CD14-positive monocyte (primary cell): ENCODE results near the gene WDR48. TPM values are rescaled to one million over a fixed set of nuclear protein-coding genes. Genes with fewer than 3 reads are reported as not detected.

Source experiments
- DNase-seq, 3 donors: peaks; one replicate each; pipeline ENCODE4 v3.0.0-alpha.2; 2011 to 2022
- H2AFZ ChIP-seq: 2 replicates; pipeline ENCODE4 v1.6.0; 2012; ENCODE audit warnings: mild to moderate bottlenecking, low read depth, low read length, inconsistent platforms; ENCODE audit not compliant: insufficient read depth, poor library complexity, severe bottlenecking
- H3K27ac ChIP-seq, 2 donors: 1 replicate in 1 of 2; 2 replicates in 1 of 2; pipeline ENCODE4 v1.5.1; 2012 to 2013; ENCODE audit warnings: low read length in 2 of 2, control low read depth in 1 of 2, inconsistent platforms in 1 of 2, low read depth in 1 of 2, mild to moderate bottlenecking in 1 of 2
- H3K27me3 ChIP-seq, 2 donors: one replicate each; pipeline versions ENCODE4 v1.6.0 to v1.6.1; 2011 to 2013; ENCODE audit warnings: low read length in 2 of 2; ENCODE audit not compliant: control insufficient read depth in 2 of 2, insufficient read depth in 2 of 2
- H3K36me3 ChIP-seq, 2 donors: replicated peaks in 1 of 2; 1 replicate in 1 of 2; 2 replicates in 1 of 2; pipeline versions ENCODE4 v1.5.1 to v1.6.1; 2012 to 2013; ENCODE audit warnings: low read length in 2 of 2, control low read depth in 1 of 2, inconsistent platforms in 1 of 2, mild to moderate bottlenecking in 1 of 2; ENCODE audit not compliant: insufficient read depth in 2 of 2, control insufficient read depth in 1 of 2
- H3K4me1 ChIP-seq, 2 donors: 1 replicate in 1 of 2; 2 replicates in 1 of 2; pipeline versions ENCODE4 v1.5.1 to v1.6.1; 2012 to 2013; ENCODE audit warnings: low read length in 2 of 2, control low read depth in 1 of 2, inconsistent platforms in 1 of 2, mild to moderate bottlenecking in 1 of 2, moderate library complexity in 1 of 2; ENCODE audit not compliant: insufficient read depth in 2 of 2, control insufficient read depth in 1 of 2
- H3K4me2 ChIP-seq: replicated peaks from 2 replicates; pipeline ENCODE3; 2012; ENCODE audit warnings: low read length, moderate library complexity, mild to moderate bottlenecking; ENCODE audit not compliant: poor library complexity, severe bottlenecking; ENCODE audit errors: extremely low read depth
- H3K4me3 ChIP-seq, 3 experiments: fragments of 200-600 bp in 1 of 3; sonication (generic) in 1 of 3; replicated peaks in 1 of 3; 1 replicate in 2 of 3; 2 replicates in 1 of 3; pipeline ENCODE4 v1.5.1; 2011 to 2013; ENCODE audit warnings: low read length in 3 of 3, mild to moderate bottlenecking in 3 of 3, control low read depth in 2 of 3, low read depth in 2 of 3, inconsistent platforms in 1 of 3, moderate library complexity in 1 of 3
- H3K79me2 ChIP-seq: 2 replicates; pipeline ENCODE4 v1.6.0; 2012; ENCODE audit warnings: mild to moderate bottlenecking, control low read depth, inconsistent platforms, low read length, moderate library complexity; ENCODE audit not compliant: insufficient read depth
- H3K9ac ChIP-seq: 2 replicates; pipeline ENCODE4 v1.6.0; 2017; ENCODE audit warnings: low read length, mild to moderate bottlenecking; ENCODE audit not compliant: insufficient read depth, poor library complexity, severe bottlenecking
- H3K9me3 ChIP-seq, 2 donors: replicated peaks in 1 of 2; 1 replicate in 1 of 2; 2 replicates in 1 of 2; pipeline versions ENCODE4 v1.5.1 to v1.6.1; 2012 to 2013; ENCODE audit warnings: low read length in 2 of 2, control low read depth in 1 of 2; ENCODE audit not compliant: control insufficient read depth in 1 of 2, insufficient read depth in 1 of 2
- H4K20me1 ChIP-seq: 2 replicates; pipeline ENCODE4 v1.6.0; 2012; ENCODE audit warnings: mild to moderate bottlenecking, low read length, control low read depth, moderate library complexity; ENCODE audit not compliant: insufficient read depth
- H3K27ac Mint-ChIP-seq, 7 donors: one replicate each; pipeline ENCODE4 v1.8.0; 2020; ENCODE audit warnings: mild to moderate bottlenecking in 7 of 7, mixed read lengths in 7 of 7, moderate library complexity in 6 of 7, inconsistent platforms in 2 of 7
- H3K27me3 Mint-ChIP-seq, 3 donors: one replicate each; pipeline ENCODE4 v1.8.0; 2021 to 2022; ENCODE audit warnings: low read depth in 3 of 3, mild to moderate bottlenecking in 3 of 3, mixed read lengths in 3 of 3, moderate library complexity in 3 of 3, inconsistent platforms in 1 of 3
- H3K36me3 Mint-ChIP-seq, 2 donors: one replicate each; pipeline ENCODE4 v1.8.0; 2020; ENCODE audit warnings: mixed read lengths in 2 of 2, inconsistent platforms in 1 of 2, mild to moderate bottlenecking in 1 of 2
- H3K4me1 Mint-ChIP-seq: one replicate; pipeline ENCODE4 v1.8.0; 2020; ENCODE audit warnings: mild to moderate bottlenecking, mixed read lengths
- H3K4me3 Mint-ChIP-seq, 2 donors: one replicate each; pipeline ENCODE4 v1.8.0; 2020; ENCODE audit warnings: mild to moderate bottlenecking in 2 of 2, mixed read lengths in 2 of 2, moderate library complexity in 1 of 2
- H3K9me3 Mint-ChIP-seq, 7 donors: one replicate each; pipeline ENCODE4 v1.8.0; 2020 to 2022; ENCODE audit warnings: mixed read lengths in 7 of 7, mild to moderate bottlenecking in 6 of 7, moderate library complexity in 6 of 7, inconsistent platforms in 2 of 7
- CTCF ChIP-seq: fragments of 200-600 bp; IDR thresholded peaks from one replicate; pipeline ENCODE4 v1.8.0; 2022; ENCODE audit warnings: antibody characterized with exemption, mild to moderate bottlenecking
- WGBS: methylation state at CpG from one replicate; pipeline ENCODE4 v1.1.5; 2013; ENCODE audit warnings: missing lambda C conversion rate; ENCODE audit not compliant: insufficient coverage; 5-methylcytosine and 5-hydroxymethylcytosine counted together
- intact Hi-C, 2 donors: fragments of 100-400 bp; cut with micrococcal nuclease; formaldehyde crosslinking; loops; one replicate each; pipeline versions ENCODE4 v1.15.0 to v1.15.1; 2023
- polyA plus RNA-seq, 3 donors: library from polyadenylated mRNA; depleted of rRNA in 1 of 3; unstranded in 2 of 3; stranded (reverse) in 1 of 3; fragments of 300-500 nt in 2 of 3; fragments of >200 nt in 1 of 3; fragmentation: Illumina TruSeq in 2 of 3; gene quantifications; 1 replicate in 2 of 3; 2 replicates in 1 of 3; pipeline ENCODE4 v1.2.3, GENCODE V29; 2012 to 2021

Gene WDR48
- polyA plus RNA-seq, 3 donors: 15.0 to 22.7 (median 17.1) TPM

GRCh38 chr3:39133093-39133490, 81.3 kb downstream of the WDR48 start:
- H3K79me2 ChIP-seq: no peaks in the 10 kb centered on the region
- peaks cover 6% of the 10 kb centered on the region for H3K4me1 Mint-ChIP-seq
- peaks cover 0 to 2% (median 0%) of the 10 kb centered on the region in 7 donors for H3K9me3 Mint-ChIP-seq
- H3K4me3 ChIP-seq: no peak overlapping the region
- no peaks in the 10 kb centered on the region for H3K4me1 ChIP-seq
- H3K9ac ChIP-seq: no peak overlapping the region
- intact Hi-C loops: no loop called here
- no peak for TF ChIP-seq CTCF
- DNase-seq: no peak
- H3K27me3 ChIP-seq: no peaks in the 10 kb centered on the region
- no CpG with 5 or more reads among the region's 1 CpG for WGBS
- peaks cover 7 to 13% of the 10 kb centered on the region in 2 donors for H3K36me3 Mint-ChIP-seq
- no peaks in the 10 kb centered on the region for H3K9me3 ChIP-seq
- no peaks in the 10 kb centered on the region for H3K36me3 ChIP-seq
- no peak overlapping the region for H2AFZ ChIP-seq
- H3K4me2 ChIP-seq: no peak overlapping the region
- H4K20me1 ChIP-seq: peaks cover 6% of the 10 kb centered on the region
- peak overlapping the region in 1 of 7 donors; percentile 62 for H3K27ac Mint-ChIP-seq
- H3K4me3 Mint-ChIP-seq: no peak overlapping the region
- H3K27me3 Mint-ChIP-seq: peaks cover 0 to 2% (median 1%) of the 10 kb centered on the region in 3 donors
- H3K27ac ChIP-seq: no peak overlapping the region

DNA sequence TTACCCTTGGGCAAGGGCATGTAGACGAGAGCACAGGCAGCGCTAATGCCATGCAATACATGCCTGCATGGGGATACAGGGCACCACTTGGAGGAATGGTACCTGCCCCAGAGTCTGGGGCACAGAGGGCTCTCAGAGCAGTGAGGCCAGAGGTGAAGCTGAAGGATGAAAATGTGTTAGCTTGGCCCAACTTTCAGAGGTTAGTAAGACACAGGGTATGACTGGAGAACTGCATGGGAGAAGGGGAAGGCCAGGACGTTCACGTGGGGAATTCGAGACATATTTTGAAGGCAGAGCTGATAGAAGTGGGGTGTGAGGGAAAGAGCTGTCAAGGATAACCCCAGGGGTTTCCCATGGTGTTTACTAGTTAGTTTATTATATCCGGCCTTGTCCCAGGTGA, 82.0 kb downstream of the WDR48 start:
- no peak for TF ChIP-seq CTCF
- Histone ChIP-seq H3K9ac (no peak overlapping the region), H3K27me3 (no peaks in the 10 kb centered on the region), H3K4me1 (peaks cover under 1% of the 10 kb centered on the region in 2 donors), H3K9me3 (no peaks in the 10 kb centered on the region), H3K79me2 (no peaks in the 10 kb centered on the region), H4K20me1 (peaks cover 14% of the 10 kb centered on the region), H3K4me3 (no peak overlapping the region), H2AFZ (no peak overlapping the region), H3K4me2 (no peak overlapping the region), H3K27ac (no peak overlapping the region), H3K36me3 (no peaks in the 10 kb centered on the region)
- H3K4me3 Mint-ChIP-seq: no peak overlapping the region
- intact Hi-C loops: no loop called here
- peak in 1 of 3 donors; percentile 63 for DNase-seq
- H3K27me3 Mint-ChIP-seq: peaks cover 0 to 2% (median 1%) of the 10 kb centered on the region in 3 donors
- H3K9me3 Mint-ChIP-seq: peaks cover 0 to 2% (median 0%) of the 10 kb centered on the region in 7 donors
- H3K36me3 Mint-ChIP-seq: peaks cover 14 to 18% of the 10 kb centered on the region in 2 donors
- H3K4me1 Mint-ChIP-seq: peaks cover 7% of the 10 kb centered on the region
- 79% methylated on average over 6 of the region's 6 CpGs for WGBS
- H3K27ac Mint-ChIP-seq: no peak overlapping the region
